Neural cell (in vitro differentiated cells): Measurements from ENCODE around the gene PRG3. TPM values are rescaled to one million over a fixed set of nuclear protein-coding genes. Genes with fewer than 3 reads are reported as not detected.

Source experiments
- H2AFZ ChIP-seq: fragments of 200-600, 300-800 bp; sonication (generic), shearing (Covaris generic); 2 replicates; pipeline ENCODE4 v1.6.0; 2014; ENCODE audit warnings: low read depth, mild to moderate bottlenecking, antibody characterized with exemption, low read length, moderate library complexity
- H3F3A ChIP-seq: fragments of 200-600 bp; shearing (Covaris generic); 2 replicates; pipeline ENCODE4 v1.6.1; 2016; ENCODE audit warnings: mild to moderate bottlenecking, moderate library complexity, mixed read lengths, antibody characterized with exemption, low read length; ENCODE audit not compliant: insufficient read depth, poor library complexity, severe bottlenecking
- H3K27ac ChIP-seq: fragments of 200-600, 300-800 bp; sonication (generic), shearing (Covaris generic); 2 replicates; pipeline ENCODE4 v1.5.1; 2014; ENCODE audit warnings: mild to moderate bottlenecking, low read length, moderate library complexity
- H3K27me3 ChIP-seq: fragments of 300-800, 200-600 bp; sonication (generic), shearing (Covaris generic); 2 replicates; pipeline ENCODE4 v1.6.0; 2014; ENCODE audit warnings: mild to moderate bottlenecking, low read depth, low read length, moderate library complexity; ENCODE audit not compliant: insufficient read depth
- H3K36me3 ChIP-seq: fragments of 300-800, 200-600 bp; sonication (generic), shearing (Covaris generic); 2 replicates; pipeline ENCODE4 v1.5.1; 2014; ENCODE audit warnings: mild to moderate bottlenecking, antibody characterized with exemption, low read length, moderate library complexity; ENCODE audit not compliant: insufficient read depth
- H3K4me2 ChIP-seq: fragments of 300-800, 200-600 bp; sonication (generic), shearing (Covaris generic); 2 replicates; pipeline ENCODE4 v1.6.0; 2014; ENCODE audit warnings: mild to moderate bottlenecking, low read length
- H3K4me3 ChIP-seq: fragments of 300-800, 200-600 bp; sonication (generic), shearing (Covaris generic); 2 replicates; pipeline ENCODE4 v1.5.1; 2014; ENCODE audit warnings: mild to moderate bottlenecking, low read length, moderate library complexity
- H3K79me2 ChIP-seq: fragments of 200-600 bp; shearing (Covaris generic); replicated peaks from 2 replicates; pipeline ENCODE4 v1.6.0; 2014; ENCODE audit warnings: mild to moderate bottlenecking, low read length, moderate library complexity; ENCODE audit not compliant: insufficient read depth
- H3K9ac ChIP-seq: fragments of 300-800, 200-600 bp; sonication (generic), shearing (Covaris generic); 2 replicates; pipeline ENCODE4 v1.6.1; 2016; ENCODE audit warnings: mild to moderate bottlenecking, low read length, mixed read lengths
- H3K9me2 ChIP-seq: fragments of 200-600 bp; shearing (Covaris generic); 2 replicates; pipeline ENCODE4 v1.6.1; 2016; ENCODE audit warnings: mild to moderate bottlenecking, low read length, mixed read lengths; ENCODE audit not compliant: insufficient read depth
- H3K9me3 ChIP-seq: fragments of 200-600, 300-800 bp; sonication (generic), shearing (Covaris generic); 2 replicates; pipeline ENCODE4 v1.6.1; 2016; ENCODE audit warnings: mild to moderate bottlenecking, mixed run types, low read length, moderate library complexity, mixed read lengths
- H4K20me1 ChIP-seq: fragments of 200-600 bp; shearing (Covaris generic); 2 replicates; pipeline ENCODE4 v1.6.1; 2016; ENCODE audit warnings: mild to moderate bottlenecking, mixed run types; ENCODE audit not compliant: insufficient read depth
- CTCF ChIP-seq: fragments of 450-650 bp; IDR thresholded peaks from 2 replicates; pipeline ENCODE4 v1.5.1; 2014; ENCODE audit warnings: antibody characterized with exemption, mild to moderate bottlenecking, moderate library complexity; ENCODE audit not compliant: poor library complexity, severe bottlenecking
- EP300 ChIP-seq: fragments of 450-650 bp; conservative IDR thresholded peaks from 2 replicates; pipeline ENCODE4 v1.6.1; 2014; ENCODE audit warnings: antibody characterized with exemption, mild to moderate bottlenecking, moderate library complexity; ENCODE audit not compliant: poor library complexity, severe bottlenecking
- EZH2 ChIP-seq: fragments of 200-600, 300-800 bp; shearing (Covaris generic), sonication (generic); IDR thresholded peaks from 2 replicates; pipeline ENCODE4 v1.6.1; 2014; ENCODE audit warnings: antibody characterized with exemption, low read length, borderline replicate concordance, mild to moderate bottlenecking; ENCODE audit not compliant: insufficient read depth, poor library complexity, severe bottlenecking
- MXI1 ChIP-seq: fragments of 450-650 bp; conservative IDR thresholded peaks from 2 replicates; pipeline ENCODE4 v1.6.1; 2014; ENCODE audit warnings: antibody characterized with exemption, mild to moderate bottlenecking; ENCODE audit not compliant: poor library complexity, severe bottlenecking
- POLR2AphosphoS5 ChIP-seq: IDR thresholded peaks from 2 replicates; pipeline ENCODE4 v1.6.1; 2012
- RAD21 ChIP-seq: fragments of 450-650 bp; conservative IDR thresholded peaks from 2 replicates; pipeline ENCODE4 v1.6.1; 2014; ENCODE audit warnings: antibody characterized with exemption, mild to moderate bottlenecking, moderate library complexity
- REST ChIP-seq: IDR thresholded peaks from 2 replicates; pipeline ENCODE4 v1.6.1; 2012; ENCODE audit warnings: borderline replicate concordance
- SMC3 ChIP-seq: fragments of 450-650 bp; conservative IDR thresholded peaks from 2 replicates; pipeline ENCODE4 v1.6.1; 2014; ENCODE audit warnings: antibody characterized with exemption, mild to moderate bottlenecking, moderate library complexity; ENCODE audit not compliant: poor library complexity
- TAF1 ChIP-seq: IDR thresholded peaks from 2 replicates; pipeline ENCODE4 v1.6.1; 2012; ENCODE audit warnings: low read depth
- polyA plus RNA-seq: library from polyadenylated mRNA; depleted of rRNA; stranded (reverse); fragments of >200 nt; gene quantifications from 2 replicates; pipeline ENCODE4 v1.2.3, GENCODE V29; 2014

Gene PRG3
- polyA plus RNA-seq, 1 donor from 2014 or later, result not detected

GRCh38 chr11:57359896-57360690 is 20.9 kb downstream of the PRG3 start:
- no peak for TF ChIP-seq POLR2AphosphoS5
- TF ChIP-seq TAF1, result no peak
- TF ChIP-seq EZH2, result no peak
- TF ChIP-seq REST, result no peak
- no peak for TF ChIP-seq RAD21
- TF ChIP-seq SMC3, result no peak
- no peak for TF ChIP-seq MXI1
- no peak for TF ChIP-seq CTCF
- no peak for TF ChIP-seq EP300

GRCh38 chr11:57359396-57359795 is 21.6 kb downstream of the PRG3 start:
- Histone ChIP-seq H3K27me3 (no peaks in the 10 kb centered on the region), H2AFZ (no peak overlapping the region), H3K4me2 (no peak overlapping the region), H3K9ac (no peak overlapping the region), H3K36me3 (no peaks in the 10 kb centered on the region), H3K9me3 (no peaks in the 10 kb centered on the region), H3K79me2 (no peaks in the 10 kb centered on the region), H3F3A (no peaks in the 10 kb centered on the region), H3K4me3 (no peak overlapping the region), H4K20me1 (no peaks in the 10 kb centered on the region), H3K9me2 (no peaks in the 10 kb centered on the region), H3K27ac (no peak overlapping the region)
- TF ChIP-seq POLR2AphosphoS5 (no peak), RAD21 (no peak), CTCF (no peak), REST (no peak), EP300 (no peak), MXI1 (no peak), EZH2 (no peak)

More at GRCh38 chr11:57359896-57360690, 20.9 kb downstream of the PRG3 start:
- Histone ChIP-seq H3K9ac (no peak overlapping the region), H4K20me1 (no peaks in the 10 kb centered on the region), H3K27me3 (no peaks in the 10 kb centered on the region), H3K4me3 (no peak overlapping the region), H3K9me3 (no peaks in the 10 kb centered on the region), H2AFZ (no peak overlapping the region), H3F3A (no peaks in the 10 kb centered on the region), H3K36me3 (no peaks in the 10 kb centered on the region), H3K79me2 (no peaks in the 10 kb centered on the region), H3K4me2 (no peak overlapping the region), H3K9me2 (no peaks in the 10 kb centered on the region), H3K27ac (no peak overlapping the region)
